Thyroid gland (tissue), 4 donors: ENCODE data around the gene ADPRM. TPM values are rescaled to one million over a fixed set of nuclear protein-coding genes. Genes with fewer than 3 reads are reported as not detected.

Experiments used
- DNase-seq, 2 donors: peaks; one replicate each; pipeline ENCODE4 v3.0.0-alpha.2; 2019
- H3K27ac ChIP-seq, 3 donors: fragments of 200-600 bp; sonication (generic); 1 replicate in 2 of 3; 2 replicates in 1 of 3; pipeline ENCODE4 v1.5.1; 2016 to 2019; ENCODE audit warnings: mild to moderate bottlenecking in 1 of 3, moderate library complexity in 1 of 3
- H3K27me3 ChIP-seq: fragments of 200-600 bp; sonication (generic); one replicate; pipeline ENCODE4 v1.5.1; 2019
- H3K36me3 ChIP-seq, 2 donors: fragments of 200-600 bp; sonication (generic); one replicate each; pipeline ENCODE4 v1.5.1; 2016 to 2019
- H3K4me1 ChIP-seq, 2 donors: fragments of 200-600 bp; sonication (generic); one replicate each; pipeline ENCODE4 v1.5.1; 2017 to 2019
- H3K4me3 ChIP-seq, 3 donors: fragments of 200-600 bp; sonication (generic); replicated peaks in 1 of 3; 1 replicate in 2 of 3; 2 replicates in 1 of 3; pipeline ENCODE4 v1.5.1; 2016; ENCODE audit warnings: mild to moderate bottlenecking in 1 of 3
- H3K9me3 ChIP-seq: fragments of 200-600 bp; sonication (generic); one replicate; pipeline ENCODE4 v1.5.1; 2017
- POLR2A ChIP-seq, 2 donors: fragments of 450-650 bp; IDR thresholded peaks; one replicate each; pipeline ENCODE4 v1.6.1; 2017; ENCODE audit warnings: antibody characterized with exemption in 2 of 2, mild to moderate bottlenecking in 2 of 2, moderate library complexity in 1 of 2
- WGBS, 2 donors: methylation state at CpG; one replicate each; pipeline ENCODE4 v1.1.5; 2017; 5-methylcytosine and 5-hydroxymethylcytosine counted together
- intact Hi-C: fragments of 100-400 bp; cut with DNase I; formaldehyde crosslinking; loops from one replicate; pipeline ENCODE4 v1.15.1; 2023
- total RNA-seq, 4 donors: library from RNA; depleted of rRNA; stranded (reverse); fragments of >200 nt; gene quantifications; one replicate each; pipeline ENCODE4 v1.2.3, GENCODE V29; 2016
- TF ChIP-seq, protein P1 (sequence below), 6 experiments: fragments of 200-600 bp in 3 of 6; fragments of 450-650 bp in 3 of 6; sonication (generic) in 3 of 6; IDR thresholded peaks; one replicate each; pipeline ENCODE4 v1.5.1; 2016 to 2019; ENCODE audit warnings: antibody characterized with exemption in 6 of 6, mild to moderate bottlenecking in 2 of 6, inconsistent platforms in 1 of 6, moderate library complexity in 1 of 6

ADPRM gene
- total RNA-seq, 4 donors from 2014 or later = 16.3 to 21.4 (median 19.4) TPM

DNA sequence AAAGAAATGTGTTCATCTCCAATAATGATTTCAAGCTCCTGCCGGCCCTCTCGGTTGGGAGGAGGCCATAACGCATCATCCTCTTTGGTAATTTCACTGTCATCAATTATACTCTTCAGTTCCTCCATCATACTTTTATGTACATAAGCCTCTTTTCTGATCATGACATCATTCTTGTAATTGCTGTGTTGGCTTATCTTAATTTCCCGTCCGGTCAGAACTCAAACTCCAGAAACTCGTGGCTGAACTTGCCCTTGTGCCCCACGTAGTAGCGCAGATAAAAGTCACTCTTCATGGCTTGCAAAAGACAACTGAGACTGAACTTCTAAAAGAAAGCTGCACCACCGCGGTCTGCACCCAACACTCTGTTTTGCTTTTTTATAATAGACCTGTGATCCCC lies 18.8 kb downstream of the ADPRM start:
- DNase-seq = no peak
- Histone ChIP-seq H3K9me3 (no peaks in the 10 kb centered on the region), H3K4me3 (no peak overlapping the region), H3K4me1 (no peaks in the 10 kb centered on the region), H3K27ac (no peak overlapping the region), H3K36me3 (peaks cover 12 to 13% of the 10 kb centered on the region in 2 donors), H3K27me3 (no peaks in the 10 kb centered on the region)
- intact Hi-C loops = no loop called here
- TF ChIP-seq, protein P1, sequence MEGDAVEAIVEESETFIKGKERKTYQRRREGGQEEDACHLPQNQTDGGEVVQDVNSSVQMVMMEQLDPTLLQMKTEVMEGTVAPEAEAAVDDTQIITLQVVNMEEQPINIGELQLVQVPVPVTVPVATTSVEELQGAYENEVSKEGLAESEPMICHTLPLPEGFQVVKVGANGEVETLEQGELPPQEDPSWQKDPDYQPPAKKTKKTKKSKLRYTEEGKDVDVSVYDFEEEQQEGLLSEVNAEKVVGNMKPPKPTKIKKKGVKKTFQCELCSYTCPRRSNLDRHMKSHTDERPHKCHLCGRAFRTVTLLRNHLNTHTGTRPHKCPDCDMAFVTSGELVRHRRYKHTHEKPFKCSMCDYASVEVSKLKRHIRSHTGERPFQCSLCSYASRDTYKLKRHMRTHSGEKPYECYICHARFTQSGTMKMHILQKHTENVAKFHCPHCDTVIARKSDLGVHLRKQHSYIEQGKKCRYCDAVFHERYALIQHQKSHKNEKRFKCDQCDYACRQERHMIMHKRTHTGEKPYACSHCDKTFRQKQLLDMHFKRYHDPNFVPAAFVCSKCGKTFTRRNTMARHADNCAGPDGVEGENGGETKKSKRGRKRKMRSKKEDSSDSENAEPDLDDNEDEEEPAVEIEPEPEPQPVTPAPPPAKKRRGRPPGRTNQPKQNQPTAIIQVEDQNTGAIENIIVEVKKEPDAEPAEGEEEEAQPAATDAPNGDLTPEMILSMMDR (IDR thresholded peaks at IDR 0.05) = no peak
- TF ChIP-seq POLR2A (IDR thresholded peaks at IDR 0.05) = no peak
- 89 to 95% methylated on average over 10 of the region's 10 CpGs for WGBS, 2 donors

DNA sequence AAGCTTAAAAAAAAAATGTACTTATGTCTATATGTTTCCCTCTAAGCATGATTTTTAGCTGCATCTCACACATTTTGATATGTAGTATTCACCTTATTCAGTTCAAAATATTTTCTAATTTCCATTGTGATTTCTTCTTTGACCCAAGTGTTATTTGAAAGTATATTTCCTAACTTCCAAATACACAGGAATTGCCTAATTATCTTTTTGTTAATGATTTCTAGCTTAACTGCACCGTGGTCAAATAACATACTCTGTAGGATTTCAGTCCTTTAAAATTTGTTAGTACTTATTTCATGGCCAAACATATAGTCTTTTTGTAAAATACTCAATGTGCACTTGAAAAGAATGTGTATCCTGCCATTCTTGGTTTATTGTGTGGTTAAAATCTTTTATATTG lies 21.2 kb downstream of the ADPRM start:
- H3K27me3 ChIP-seq = no peaks in the 10 kb centered on the region
- no peak overlapping the region for H3K4me3 ChIP-seq
- no peaks in the 10 kb centered on the region for H3K9me3 ChIP-seq
- DNase-seq = no peak
- no peaks in the 10 kb centered on the region for H3K4me1 ChIP-seq
- intact Hi-C loops = no loop called here
- H3K36me3 ChIP-seq = peaks cover 0 to 4% of the 10 kb centered on the region in 2 donors
- H3K27ac ChIP-seq = no peak overlapping the region
- TF ChIP-seq POLR2A (IDR thresholded peaks at IDR 0.05) = no peak
- TF ChIP-seq, protein P1 (IDR thresholded peaks at IDR 0.05) = no peak
- WGBS, 2 donors = 37 to 95% methylated on average over 1 of the region's 1 CpG

DNA sequence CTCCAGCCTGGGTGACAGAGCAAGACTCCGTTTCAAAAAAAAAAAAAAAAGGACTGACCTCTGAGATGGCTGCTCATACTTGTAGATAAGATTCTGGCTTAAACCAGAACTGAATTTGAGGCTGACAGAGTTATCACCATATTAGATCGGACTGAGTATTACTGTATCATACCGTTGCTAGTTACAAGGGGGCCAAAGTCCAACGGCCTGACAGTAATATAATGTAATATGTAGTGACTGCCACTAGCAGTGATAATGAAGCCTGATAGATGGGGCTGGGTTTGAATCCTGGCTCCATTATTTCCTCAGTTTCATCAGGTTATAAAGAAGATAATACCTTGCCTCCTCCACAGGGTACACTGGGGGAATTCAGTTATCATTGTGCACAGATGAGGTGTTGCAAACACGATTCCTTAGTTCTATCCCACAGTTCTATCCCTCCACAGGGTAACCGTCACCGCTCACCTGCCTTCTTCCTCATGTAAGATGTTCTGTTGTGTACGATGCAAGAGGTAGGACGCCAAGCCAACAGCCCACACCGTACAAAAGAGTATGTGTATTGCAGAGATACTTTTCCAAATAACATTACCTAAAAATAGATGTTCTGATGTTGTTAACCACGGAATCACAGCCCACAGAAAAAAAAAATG lies 27.3 kb downstream of the ADPRM start:
- Histone ChIP-seq H3K27ac (no peak overlapping the region), H3K9me3 (no peaks in the 10 kb centered on the region), H3K4me3 (no peak overlapping the region), H3K4me1 (peaks cover 0 to 4% of the 10 kb centered on the region in 2 donors), H3K27me3 (no peaks in the 10 kb centered on the region), H3K36me3 (peaks cover 0 to 12% of the 10 kb centered on the region in 2 donors)
- no peak for TF ChIP-seq POLR2A (IDR thresholded peaks at IDR 0.05)
- TF ChIP-seq, protein P1 (IDR thresholded peaks at IDR 0.05) = no peak
- intact Hi-C loops = no loop called here
- no peak for DNase-seq
- WGBS, 2 donors = 94 to 95% methylated on average over 11 of the region's 11 CpGs

DNA sequence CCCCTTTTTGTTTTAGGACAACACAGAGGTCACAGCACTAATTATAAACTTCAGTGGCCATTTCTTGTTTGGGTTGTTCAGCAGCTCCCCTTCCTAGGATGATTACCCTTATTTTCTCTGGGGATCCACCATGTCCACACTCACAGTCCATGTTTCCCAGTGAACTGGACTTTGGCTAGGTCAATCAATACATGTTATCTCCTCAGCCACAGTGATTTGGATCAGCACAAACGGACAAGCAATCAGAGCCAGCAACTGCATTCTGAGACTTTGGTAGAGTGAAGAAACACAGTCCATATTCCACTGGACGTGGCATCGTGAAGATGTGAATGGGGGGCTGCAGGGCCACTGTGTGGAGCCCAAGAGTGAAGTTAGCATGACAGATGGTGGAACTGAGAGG lies 27.9 kb downstream of the ADPRM start:
- TF ChIP-seq POLR2A (IDR thresholded peaks at IDR 0.05) = no peak
- TF ChIP-seq, protein P1 (IDR thresholded peaks at IDR 0.05) = no peak
- H3K4me3 ChIP-seq = no peak overlapping the region
- no peaks in the 10 kb centered on the region for H3K27me3 ChIP-seq
- DNase-seq = no peak
- 93% methylated on average over 3 of the region's 3 CpGs for WGBS, 2 donors
- H3K4me1 ChIP-seq = peaks cover 0 to 4% of the 10 kb centered on the region in 2 donors
- no peaks in the 10 kb centered on the region for H3K9me3 ChIP-seq
- no peak overlapping the region for H3K27ac ChIP-seq
- intact Hi-C loops = no loop called here
- peaks cover 0 to 12% of the 10 kb centered on the region in 2 donors for H3K36me3 ChIP-seq

DNA sequence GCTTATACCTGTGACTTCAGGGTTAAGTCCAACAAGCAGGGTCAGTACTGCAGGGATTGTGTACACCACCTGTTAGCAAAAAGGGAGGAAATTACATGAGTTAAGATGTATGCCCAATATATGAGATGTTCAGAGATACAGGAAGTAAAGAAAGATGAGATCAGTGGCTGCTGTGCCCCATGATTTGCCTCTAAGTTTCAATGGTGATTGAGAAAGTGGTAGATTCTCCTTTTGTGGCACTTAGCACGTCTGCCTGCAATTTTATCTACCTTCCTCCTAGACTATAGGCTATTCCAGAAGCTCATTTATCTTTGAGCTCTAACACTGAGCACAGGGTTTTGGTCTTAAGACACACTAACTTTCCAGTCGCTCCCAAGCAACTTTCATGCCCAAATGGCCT lies 28.8 kb downstream of the ADPRM start:
- no peak for TF ChIP-seq POLR2A (IDR thresholded peaks at IDR 0.05)
- TF ChIP-seq, protein P1 (IDR thresholded peaks at IDR 0.05) = no peak
- DNase-seq = no peak
- H3K27me3 ChIP-seq = no peaks in the 10 kb centered on the region
- H3K4me1 ChIP-seq = peaks cover 0 to 4% of the 10 kb centered on the region in 2 donors
- H3K4me3 ChIP-seq = no peak overlapping the region
- 69 to 92% methylated on average over 2 of the region's 2 CpGs for WGBS, 2 donors
- no peaks in the 10 kb centered on the region for H3K9me3 ChIP-seq
- intact Hi-C loops = no loop called here
- no peak overlapping the region for H3K27ac ChIP-seq
- peaks cover 0 to 12% of the 10 kb centered on the region in 2 donors for H3K36me3 ChIP-seq
